Measurements from ENCODE around the gene NEK6.
"Not testable (repeated sequence)": the region's sequence is repeated elsewhere in the genome, so short reads cannot be mapped to it uniquely, and the experiment has no call there.

NEK6 gene

GRCh38 chr9:124231095-124231737, 26.5 kb upstream of the NEK6 start:
- DNase-seq = no peak

GRCh38 chr9:124238546-124239140, 19.1 kb upstream of the NEK6 start:
- DNase-seq = no peak

GRCh38 chr9:124239249-124240073, 18.3 kb upstream of the NEK6 start:
- DNase-seq = peak; percentile 54

- DNase-seq = no peak
These were observed 15.2 kb upstream of the NEK6 start for GRCh38 chr9:124242331-124243194.

- DNase-seq = not testable (repeated sequence)
These were observed 10.4 kb upstream of the NEK6 start for GRCh38 chr9:124247393-124247792.

GRCh38 chr9:124248066-124248465, 9.7 kb upstream of the NEK6 start:
- DNase-seq = no peak

GRCh38 chr9:124248960-124249359, 8.8 kb upstream of the NEK6 start:
- DNase-seq = no peak

GRCh38 chr9:124251204-124251603, 6.5 kb upstream of the NEK6 start:
- no peak for DNase-seq

GRCh38 chr9:124251605-124252378, 6.0 kb upstream of the NEK6 start:
- no peak for DNase-seq

- DNase-seq = not testable (repeated sequence)
These were observed 4.9 kb upstream of the NEK6 start for GRCh38 chr9:124252878-124253277.

GRCh38 chr9:124254261-124254682, 3.5 kb upstream of the NEK6 start:
- no peak for DNase-seq

- DNase-seq = no peak
These were observed 2.5 kb upstream of the NEK6 start for GRCh38 chr9:124255222-124255621.

- no peak for DNase-seq
These were observed 1.2 kb upstream of the NEK6 start for GRCh38 chr9:124256517-124257069.

GRCh38 chr9:124257070-124257843, 492 bp upstream of the NEK6 start:
- no peak for DNase-seq

GRCh38 chr9:124258607-124259157, 933 bp downstream of the NEK6 start:
- no peak for DNase-seq

GRCh38 chr9:124259158-124259808, 1.5 kb downstream of the NEK6 start:
- no peak for DNase-seq

- DNase-seq = peak; percentile 44
These were observed 3.2 kb downstream of the NEK6 start for GRCh38 chr9:124260769-124261603.

GRCh38 chr9:124261736-124262648, 4.2 kb downstream of the NEK6 start:
- no peak for DNase-seq
